ENCODE results near the gene CLECL1. TPM values are rescaled to one million over a fixed set of nuclear protein-coding genes. Genes with fewer than 3 reads are reported as not detected.

Gene CLECL1
- total and polyA plus RNA-seq, 9 of the 15 experiments (the other 6 are each of a cell fraction or from before 2014, with no cell fraction given): 0.13 to 0.25 TPM; not detected in 7

DNA sequence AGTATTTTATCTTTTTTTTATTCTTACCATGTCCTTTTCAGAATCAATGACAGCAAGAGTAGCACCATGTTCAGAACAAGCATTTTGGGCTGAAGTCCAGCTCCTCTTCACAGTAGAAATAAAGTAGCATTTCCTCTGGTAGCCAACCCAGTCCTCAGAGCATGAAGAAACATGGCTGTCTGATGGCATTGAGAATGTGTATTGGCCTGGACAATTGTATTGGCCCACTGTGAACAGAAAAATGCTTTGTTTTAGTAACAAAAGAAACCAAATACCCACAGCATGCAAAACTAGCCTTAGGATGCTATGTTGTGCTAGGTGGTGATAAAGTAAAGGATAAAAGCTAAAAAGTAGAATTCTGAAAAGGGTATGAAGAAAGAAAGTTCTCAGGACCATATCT is 22.1 kb upstream of the CLECL1 start (continued):
- TF ChIP-seq, protein P1, sequence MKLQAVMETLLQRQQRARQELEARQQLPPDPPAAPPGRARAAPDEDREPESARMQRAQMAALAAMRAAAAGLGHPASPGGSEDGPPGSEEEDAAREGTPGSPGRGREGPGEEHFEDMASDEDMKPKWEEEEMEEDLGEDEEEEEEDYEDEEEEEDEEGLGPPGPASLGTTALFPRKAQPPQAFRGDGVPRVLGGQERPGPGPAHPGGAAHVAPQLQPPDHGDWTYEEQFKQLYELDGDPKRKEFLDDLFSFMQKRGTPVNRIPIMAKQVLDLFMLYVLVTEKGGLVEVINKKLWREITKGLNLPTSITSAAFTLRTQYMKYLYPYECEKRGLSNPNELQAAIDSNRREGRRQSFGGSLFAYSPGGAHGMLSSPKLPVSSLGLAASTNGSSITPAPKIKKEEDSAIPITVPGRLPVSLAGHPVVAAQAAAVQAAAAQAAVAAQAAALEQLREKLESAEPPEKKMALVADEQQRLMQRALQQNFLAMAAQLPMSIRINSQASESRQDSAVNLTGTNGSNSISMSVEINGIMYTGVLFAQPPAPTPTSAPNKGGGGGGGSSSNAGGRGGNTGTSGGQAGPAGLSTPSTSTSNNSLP (IDR thresholded peaks at IDR 0.05; ENCODE audit: borderline replicate concordance, low read depth, low read length): no peak
- TF ChIP-seq, protein P2, sequence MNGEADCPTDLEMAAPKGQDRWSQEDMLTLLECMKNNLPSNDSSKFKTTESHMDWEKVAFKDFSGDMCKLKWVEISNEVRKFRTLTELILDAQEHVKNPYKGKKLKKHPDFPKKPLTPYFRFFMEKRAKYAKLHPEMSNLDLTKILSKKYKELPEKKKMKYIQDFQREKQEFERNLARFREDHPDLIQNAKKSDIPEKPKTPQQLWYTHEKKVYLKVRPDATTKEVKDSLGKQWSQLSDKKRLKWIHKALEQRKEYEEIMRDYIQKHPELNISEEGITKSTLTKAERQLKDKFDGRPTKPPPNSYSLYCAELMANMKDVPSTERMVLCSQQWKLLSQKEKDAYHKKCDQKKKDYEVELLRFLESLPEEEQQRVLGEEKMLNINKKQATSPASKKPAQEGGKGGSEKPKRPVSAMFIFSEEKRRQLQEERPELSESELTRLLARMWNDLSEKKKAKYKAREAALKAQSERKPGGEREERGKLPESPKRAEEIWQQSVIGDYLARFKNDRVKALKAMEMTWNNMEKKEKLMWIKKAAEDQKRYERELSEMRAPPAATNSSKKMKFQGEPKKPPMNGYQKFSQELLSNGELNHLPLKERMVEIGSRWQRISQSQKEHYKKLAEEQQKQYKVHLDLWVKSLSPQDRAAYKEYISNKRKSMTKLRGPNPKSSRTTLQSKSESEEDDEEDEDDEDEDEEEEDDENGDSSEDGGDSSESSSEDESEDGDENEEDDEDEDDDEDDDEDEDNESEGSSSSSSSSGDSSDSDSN (IDR thresholded peaks at IDR 0.05; ENCODE audit: borderline replicate concordance in 1 of 2, low read depth in 2 of 2, low read length in 2 of 2): no peak
- no peak for TF ChIP-seq NFYB (IDR thresholded peaks at IDR 0.05; ENCODE audit: extremely low read depth, insufficient read length)

DNA sequence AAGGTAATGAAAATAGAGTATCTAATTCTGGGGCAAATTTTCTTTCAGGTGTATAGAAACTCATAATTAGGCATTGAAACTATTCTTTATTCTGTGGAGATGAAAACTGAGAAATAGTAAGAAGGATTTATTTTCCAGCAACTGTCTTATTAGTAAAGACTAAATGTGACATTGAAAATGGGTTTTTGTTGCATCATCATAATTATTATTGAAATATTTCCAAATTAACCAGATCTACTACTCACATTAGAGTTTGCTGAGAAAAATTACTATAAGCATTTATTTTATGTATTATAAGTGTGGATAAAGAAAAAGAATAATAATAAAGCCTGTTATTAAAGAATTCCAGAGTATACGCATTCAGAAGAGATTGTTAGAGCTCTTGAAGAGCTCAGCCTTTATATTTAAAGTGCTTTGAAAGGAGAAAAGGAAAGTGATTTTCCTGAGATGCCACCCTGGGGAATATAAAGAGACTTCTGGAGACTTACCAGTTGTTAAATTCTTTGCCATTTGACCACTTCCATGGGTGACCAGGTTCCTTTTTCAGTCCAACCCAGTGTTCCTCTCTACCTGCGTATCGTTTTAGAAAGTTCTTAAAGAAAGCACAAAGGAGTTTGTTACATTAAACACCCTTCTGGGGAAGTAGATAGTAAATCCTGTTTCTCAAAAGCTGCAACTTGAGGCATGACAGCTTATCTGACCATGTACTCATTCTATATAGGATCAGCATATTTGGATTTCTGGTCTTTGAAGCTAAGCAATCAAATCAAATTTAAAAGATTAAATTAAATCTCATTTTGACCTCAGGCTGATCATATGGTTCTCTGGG is 21.4 kb upstream of the CLECL1 start:
- ATAC-seq (no peak), DNase-seq (ENCODE audit: extremely low read depth in 1 of 4, low spot score in 3 of 4) (no peak), FAIRE-seq (no peak)
- no peak overlapping the region for H3K27ac ChIP-seq (ENCODE audit: extremely low read depth, low read depth, low read length)
- peaks cover 56% of the 10 kb centered on the region for H3K79me2 ChIP-seq (ENCODE audit: control insufficient read depth, insufficient read depth, low read length)
- no peak overlapping the region for H3K4me2 ChIP-seq (ENCODE audit: insufficient read depth, low read length)
- H2AFZ ChIP-seq (ENCODE audit: low read depth, low read length): no peak overlapping the region
- ChIA-PET CTCF (ENCODE audit: low intra/inter-chr PET ratio) (no interaction called here), POLR2A (no interaction called here)
- in situ Hi-C loops (cut with MboI) (loop anchor here (5.0 kb wide), 1 partner anchor 43 kb away; no protein-coding TSS in a partner anchor), intact Hi-C loops (cut with micrococcal nuclease) (loop anchor here (5.0 kb wide), 1 partner anchor 173 kb away; no protein-coding TSS in a partner anchor)
- H3K36me3 ChIP-seq (ENCODE audit: control insufficient read depth, insufficient read depth, low read length): peaks cover 43% of the 10 kb centered on the region
- no peaks in the 10 kb centered on the region for H3K27me3 ChIP-seq (ENCODE audit: control insufficient read depth in 2 of 2, insufficient read depth in 2 of 2, low read length in 2 of 2)
- no peak overlapping the region for H3K4me3 ChIP-seq
- H3K9me3 ChIP-seq (replicated peaks; ENCODE audit: control insufficient read depth, insufficient read depth, low read depth, low read length): no peaks in the 10 kb centered on the region
- H4K20me1 ChIP-seq (replicated peaks; ENCODE audit: control insufficient read depth, insufficient read depth, low read length): no peaks in the 10 kb centered on the region; the same call in 1 of the 2 replicates
- WGBS (ENCODE audit: insufficient coverage, low coverage, missing lambda C conversion rate): 93% methylated on average over 3 of the region's 3 CpGs
- no peaks in the 10 kb centered on the region; a peak in 1 of 5 replicates for H3K4me1 ChIP-seq (replicated peaks in 1 of 2; ENCODE audit: control insufficient read depth in 2 of 2, insufficient read depth in 2 of 2, low read length in 2 of 2)
- TSS peak; percentile 0 for BruUV-seq (replicated peaks)
- H3K9ac ChIP-seq (ENCODE audit: insufficient read depth in 1 of 2, low read depth in 2 of 2, low read length in 2 of 2): no peak overlapping the region
- H3K9me1 ChIP-seq (ENCODE audit: control insufficient read depth, insufficient read depth, low read length): no peaks in the 10 kb centered on the region
- TF ChIP-seq, protein P3, sequence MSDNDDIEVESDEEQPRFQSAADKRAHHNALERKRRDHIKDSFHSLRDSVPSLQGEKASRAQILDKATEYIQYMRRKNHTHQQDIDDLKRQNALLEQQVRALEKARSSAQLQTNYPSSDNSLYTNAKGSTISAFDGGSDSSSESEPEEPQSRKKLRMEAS (CRISPR knock-in tag; IDR thresholded peaks at IDR 0.05): no peak
- TF ChIP-seq ARID1B (IDR thresholded peaks at IDR 0.05): no peak
- no peak for TF ChIP-seq NFXL1 (CRISPR knock-in tag; IDR thresholded peaks at IDR 0.05)
- no peak for TF ChIP-seq ZNF766 (CRISPR knock-in tag; conservative IDR thresholded peaks at IDR 0.05)
- no peak for TF ChIP-seq EGR1 (conservative IDR thresholded peaks at IDR 0.05)
- TF ChIP-seq BACH1 (tag; IDR thresholded peaks at IDR 0.05): no peak
- TF ChIP-seq ZNF274 (IDR thresholded peaks at IDR 0.05; ENCODE audit: borderline replicate concordance, low read depth, low read length): no peak
- TF ChIP-seq HDAC6 (IDR thresholded peaks at IDR 0.05; ENCODE audit: low read depth, low read length): no peak
- TF ChIP-seq, protein P4, sequence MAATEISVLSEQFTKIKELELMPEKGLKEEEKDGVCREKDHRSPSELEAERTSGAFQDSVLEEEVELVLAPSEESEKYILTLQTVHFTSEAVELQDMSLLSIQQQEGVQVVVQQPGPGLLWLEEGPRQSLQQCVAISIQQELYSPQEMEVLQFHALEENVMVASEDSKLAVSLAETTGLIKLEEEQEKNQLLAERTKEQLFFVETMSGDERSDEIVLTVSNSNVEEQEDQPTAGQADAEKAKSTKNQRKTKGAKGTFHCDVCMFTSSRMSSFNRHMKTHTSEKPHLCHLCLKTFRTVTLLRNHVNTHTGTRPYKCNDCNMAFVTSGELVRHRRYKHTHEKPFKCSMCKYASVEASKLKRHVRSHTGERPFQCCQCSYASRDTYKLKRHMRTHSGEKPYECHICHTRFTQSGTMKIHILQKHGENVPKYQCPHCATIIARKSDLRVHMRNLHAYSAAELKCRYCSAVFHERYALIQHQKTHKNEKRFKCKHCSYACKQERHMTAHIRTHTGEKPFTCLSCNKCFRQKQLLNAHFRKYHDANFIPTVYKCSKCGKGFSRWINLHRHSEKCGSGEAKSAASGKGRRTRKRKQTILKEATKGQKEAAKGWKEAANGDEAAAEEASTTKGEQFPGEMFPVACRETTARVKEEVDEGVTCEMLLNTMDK (IDR thresholded peaks at IDR 0.05; ENCODE audit: borderline replicate concordance, insufficient read depth, low read depth, low read length, poor library complexity, severe bottlenecking): no peak
- no peak for TF ChIP-seq ZFP36 (IDR thresholded peaks at IDR 0.05; ENCODE audit: low read depth, low read length, partially characterized antibody)
